ENCODE data around the gene ADAMTSL5. TPM values are rescaled to one million over a fixed set of nuclear protein-coding genes. Genes with fewer than 3 reads are reported as not detected.

ADAMTSL5 gene
- total and polyA plus RNA-seq, 2 of the 8 experiments (the other 6 are each of a cell fraction or from before 2014, with no cell fraction given), result 0.82 to 0.99 TPM

- TF ChIP-seq, protein P1, sequence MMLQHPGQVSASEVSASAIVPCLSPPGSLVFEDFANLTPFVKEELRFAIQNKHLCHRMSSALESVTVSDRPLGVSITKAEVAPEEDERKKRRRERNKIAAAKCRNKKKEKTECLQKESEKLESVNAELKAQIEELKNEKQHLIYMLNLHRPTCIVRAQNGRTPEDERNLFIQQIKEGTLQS (IDR thresholded peaks at IDR 0.05; ENCODE audit: insufficient read depth, low read depth, low read length), result no peak
- TF ChIP-seq TEAD4 (IDR thresholded peaks at IDR 0.05; ENCODE audit: low read depth, low read length), result no peak
- peak; percentile 63; the same call in 1 of the 2 replicates for TF ChIP-seq KDM1A (IDR thresholded peaks at IDR 0.05; ENCODE audit: borderline replicate concordance, low read length)
- no peak for TF ChIP-seq GTF2F1 (IDR thresholded peaks at IDR 0.05; ENCODE audit: borderline replicate concordance, low read depth, low read length)
- no peak for TF ChIP-seq USF2 (IDR thresholded peaks at IDR 0.05; ENCODE audit: low read length)
- TF ChIP-seq BACH1 (IDR thresholded peaks at IDR 0.05; ENCODE audit: low read length), result no peak
Observed at GRCh38 chr19:1508507-1508856, 4.3 kb downstream of the ADAMTSL5 start (continued).
